GM23338 (cell line): ENCODE data around the gene HOXD8.
A peak's percentile ranks its signal among the peaks of the same experiment; 100 is the strongest.

Experiments used
- CREB1 ChIP-seq: fragments of 250-450 bp; sonication (Bioruptor Pico); IDR thresholded peaks from 2 replicates; pipeline ENCODE4 v1.5.0; 2020; ENCODE audit warnings: low read depth, mild to moderate bottlenecking, moderate library complexity
- CTCF ChIP-seq, 2 experiments: fragments of 200-600 bp in 1 of 2; sonication (generic) in 1 of 2; conservative IDR thresholded peaks; 2 replicates each; pipeline versions ENCODE4 v1.5.1 to v1.6.1; 2016 to 2017; ENCODE audit warnings: antibody characterized with exemption in 2 of 2, low read depth in 2 of 2, mild to moderate bottlenecking in 2 of 2, moderate library complexity in 1 of 2
- EZH2 ChIP-seq: fragments of 200-600 bp; sonication (generic); IDR thresholded peaks from one replicate; pipeline ENCODE4 v1.8.0; 2017; ENCODE audit warnings: antibody characterized with exemption, mild to moderate bottlenecking, low read depth; ENCODE audit not compliant: unreplicated experiment
- EZH2phosphoT487 ChIP-seq: fragments of 200-600 bp; sonication (generic); IDR thresholded peaks from one replicate; pipeline ENCODE4 v1.8.1; 2018; ENCODE audit warnings: antibody characterized with exemption; ENCODE audit not compliant: unreplicated experiment
- JUNB ChIP-seq: IDR thresholded peaks from one replicate; pipeline ENCODE4 v1.6.1; 2016; ENCODE audit warnings: antibody characterized with exemption; ENCODE audit not compliant: unreplicated experiment
- NANOG ChIP-seq: IDR thresholded peaks from 2 replicates; pipeline ENCODE4 v1.6.1; 2016; ENCODE audit warnings: antibody characterized with exemption, borderline replicate concordance
- POLR2AphosphoS5 ChIP-seq: IDR thresholded peaks from 2 replicates; pipeline ENCODE4 v1.6.1; 2016; ENCODE audit warnings: antibody characterized with exemption, low read depth
- ZNF331 ChIP-seq: fragments of 250-450 bp; sonication (Bioruptor Pico); IDR thresholded peaks from 2 replicates; pipeline ENCODE4 v1.5.0; 2020; ENCODE audit warnings: low read depth, mild to moderate bottlenecking, moderate library complexity
- TF ChIP-seq, protein P1 (sequence below): IDR thresholded peaks from one replicate; pipeline ENCODE4 v1.6.1; 2018; ENCODE audit warnings: antibody characterized with exemption; ENCODE audit not compliant: unreplicated experiment

- TF ChIP-seq CTCF (conservative IDR thresholded peaks at IDR 0.05; ENCODE audit: low read depth in 2 of 2) (no peak), ZNF331 (CRISPR knock-in tag) (no peak), CREB1 (CRISPR knock-in tag) (no peak), POLR2AphosphoS5 (no peak), EZH2 (peak; percentile 95), JUNB (no peak), EZH2phosphoT487 (no peak), NANOG (no peak)
- TF ChIP-seq, protein P1, sequence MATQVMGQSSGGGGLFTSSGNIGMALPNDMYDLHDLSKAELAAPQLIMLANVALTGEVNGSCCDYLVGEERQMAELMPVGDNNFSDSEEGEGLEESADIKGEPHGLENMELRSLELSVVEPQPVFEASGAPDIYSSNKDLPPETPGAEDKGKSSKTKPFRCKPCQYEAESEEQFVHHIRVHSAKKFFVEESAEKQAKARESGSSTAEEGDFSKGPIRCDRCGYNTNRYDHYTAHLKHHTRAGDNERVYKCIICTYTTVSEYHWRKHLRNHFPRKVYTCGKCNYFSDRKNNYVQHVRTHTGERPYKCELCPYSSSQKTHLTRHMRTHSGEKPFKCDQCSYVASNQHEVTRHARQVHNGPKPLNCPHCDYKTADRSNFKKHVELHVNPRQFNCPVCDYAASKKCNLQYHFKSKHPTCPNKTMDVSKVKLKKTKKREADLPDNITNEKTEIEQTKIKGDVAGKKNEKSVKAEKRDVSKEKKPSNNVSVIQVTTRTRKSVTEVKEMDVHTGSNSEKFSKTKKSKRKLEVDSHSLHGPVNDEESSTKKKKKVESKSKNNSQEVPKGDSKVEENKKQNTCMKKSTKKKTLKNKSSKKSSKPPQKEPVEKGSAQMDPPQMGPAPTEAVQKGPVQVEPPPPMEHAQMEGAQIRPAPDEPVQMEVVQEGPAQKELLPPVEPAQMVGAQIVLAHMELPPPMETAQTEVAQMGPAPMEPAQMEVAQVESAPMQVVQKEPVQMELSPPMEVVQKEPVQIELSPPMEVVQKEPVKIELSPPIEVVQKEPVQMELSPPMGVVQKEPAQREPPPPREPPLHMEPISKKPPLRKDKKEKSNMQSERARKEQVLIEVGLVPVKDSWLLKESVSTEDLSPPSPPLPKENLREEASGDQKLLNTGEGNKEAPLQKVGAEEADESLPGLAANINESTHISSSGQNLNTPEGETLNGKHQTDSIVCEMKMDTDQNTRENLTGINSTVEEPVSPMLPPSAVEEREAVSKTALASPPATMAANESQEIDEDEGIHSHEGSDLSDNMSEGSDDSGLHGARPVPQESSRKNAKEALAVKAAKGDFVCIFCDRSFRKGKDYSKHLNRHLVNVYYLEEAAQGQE: no peak
Observed at GRCh38 chr2:176101216-176101830, 28.2 kb upstream of the HOXD8 start.
